Muscle of leg (tissue), 11 donors: ENCODE data around the gene FAM171A2. TPM values are rescaled to one million over a fixed set of nuclear protein-coding genes. Genes with fewer than 3 reads are reported as not detected.
A peak's percentile ranks its signal among the peaks of the same experiment; 100 is the strongest.
"Not testable (repeated sequence)": the region's sequence is repeated elsewhere in the genome, so short reads cannot be mapped to it uniquely, and the experiment has no call there.

Source experiments
- DNase-seq: peaks from one replicate; pipeline ENCODE4 v3.0.0; 2013
- H3K27ac ChIP-seq: one replicate; pipeline ENCODE4 v1.5.1; 2013; ENCODE audit warnings: mild to moderate bottlenecking, low read length, control low read depth
- H3K27me3 ChIP-seq: one replicate; pipeline ENCODE4 v1.6.1; 2013; ENCODE audit warnings: low read length; ENCODE audit not compliant: control insufficient read depth, insufficient read depth
- H3K36me3 ChIP-seq: one replicate; pipeline ENCODE4 v1.6.1; 2013; ENCODE audit warnings: low read length; ENCODE audit not compliant: control insufficient read depth, insufficient read depth
- H3K4me1 ChIP-seq: one replicate; pipeline ENCODE4 v1.6.1; 2013; ENCODE audit warnings: low read length; ENCODE audit not compliant: control insufficient read depth, insufficient read depth
- H3K4me3 ChIP-seq: one replicate; pipeline ENCODE4 v1.5.1; 2013; ENCODE audit warnings: low read length, control low read depth
- H3K9me3 ChIP-seq: replicated peaks from 2 replicates; pipeline ENCODE4 v1.6.1; 2013; ENCODE audit warnings: low read depth, low read length; ENCODE audit not compliant: control insufficient read depth
- WGBS: methylation state at CpG from one replicate; pipeline ENCODE4 v1.1.5; 2013; ENCODE audit warnings: missing lambda C conversion rate; ENCODE audit not compliant: insufficient coverage; 5-methylcytosine and 5-hydroxymethylcytosine counted together
- polyA plus RNA-seq, 8 donors: library from polyadenylated mRNA; unstranded; fragments of 120-200 nt; gene quantifications; one replicate each; pipeline versions ENCODE4 v1.2.1 to v1.2.3, GENCODE V29; 2013; ENCODE audit warnings: inconsistent platforms in 1 of 8, low replicate concordance in 1 of 8; ENCODE audit not compliant: insufficient read length in 8 of 8, insufficient read depth in 1 of 8
- total RNA-seq: library from RNA; stranded (reverse); fragments of 120-200 nt; gene quantifications from one replicate; pipeline ENCODE4 v1.2.4, GENCODE V29; 2013

The FAM171A2 gene
- total and polyA plus RNA-seq, 9 donors = 52.9 to 110 (median 80.0) TPM

DNA sequence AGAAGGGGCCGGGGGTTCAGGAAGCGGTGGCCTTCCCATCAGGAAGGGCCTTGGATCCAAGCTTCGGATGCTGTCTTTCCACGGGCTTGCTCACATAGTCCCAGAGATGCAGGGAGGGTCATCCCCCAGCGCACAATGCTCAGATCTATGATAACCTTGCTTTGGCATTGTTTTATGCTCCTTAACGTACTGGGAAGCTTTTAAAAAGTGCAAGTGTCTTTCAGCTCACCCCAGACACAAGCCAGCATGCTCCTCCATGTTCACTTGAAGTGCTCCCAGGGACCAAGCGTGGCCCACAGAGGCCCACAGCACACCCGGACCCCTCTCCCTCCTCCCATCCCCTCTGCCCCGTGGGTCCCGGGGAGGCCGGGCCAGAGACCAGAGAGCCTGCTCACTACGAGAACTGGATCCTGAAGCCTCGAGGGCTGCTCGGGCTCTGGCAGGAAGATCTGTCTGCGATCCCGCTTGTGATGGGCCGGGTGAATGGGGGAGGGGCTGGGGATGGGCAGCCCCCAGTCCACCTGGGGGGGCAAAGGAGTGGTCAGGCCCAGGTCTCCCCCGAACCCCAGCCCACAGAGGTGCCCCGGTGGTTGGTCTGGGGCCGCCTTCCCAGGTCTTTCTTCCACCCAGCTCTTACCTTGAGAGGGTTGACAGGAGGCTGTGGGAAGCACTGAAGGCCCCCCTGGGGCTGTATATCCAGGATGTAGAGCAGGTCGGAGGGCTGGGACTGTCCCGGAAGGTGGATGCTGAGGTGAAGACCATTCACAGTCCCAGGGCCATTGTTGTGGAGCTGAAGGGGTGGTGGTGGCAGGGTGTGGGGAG, 11.8 kb upstream of the FAM171A2 start:
- 9% methylated on average over 14 of the region's 22 CpGs for WGBS
- H3K4me1 ChIP-seq = peaks cover 15% of the 10 kb centered on the region
- H3K9me3 ChIP-seq = no peaks in the 10 kb centered on the region
- peaks cover 26% of the 10 kb centered on the region for H3K27me3 ChIP-seq
- no peak for DNase-seq
- H3K36me3 ChIP-seq = no peaks in the 10 kb centered on the region
- H3K27ac ChIP-seq = no peak overlapping the region
- H3K4me3 ChIP-seq = no peak overlapping the region

DNA sequence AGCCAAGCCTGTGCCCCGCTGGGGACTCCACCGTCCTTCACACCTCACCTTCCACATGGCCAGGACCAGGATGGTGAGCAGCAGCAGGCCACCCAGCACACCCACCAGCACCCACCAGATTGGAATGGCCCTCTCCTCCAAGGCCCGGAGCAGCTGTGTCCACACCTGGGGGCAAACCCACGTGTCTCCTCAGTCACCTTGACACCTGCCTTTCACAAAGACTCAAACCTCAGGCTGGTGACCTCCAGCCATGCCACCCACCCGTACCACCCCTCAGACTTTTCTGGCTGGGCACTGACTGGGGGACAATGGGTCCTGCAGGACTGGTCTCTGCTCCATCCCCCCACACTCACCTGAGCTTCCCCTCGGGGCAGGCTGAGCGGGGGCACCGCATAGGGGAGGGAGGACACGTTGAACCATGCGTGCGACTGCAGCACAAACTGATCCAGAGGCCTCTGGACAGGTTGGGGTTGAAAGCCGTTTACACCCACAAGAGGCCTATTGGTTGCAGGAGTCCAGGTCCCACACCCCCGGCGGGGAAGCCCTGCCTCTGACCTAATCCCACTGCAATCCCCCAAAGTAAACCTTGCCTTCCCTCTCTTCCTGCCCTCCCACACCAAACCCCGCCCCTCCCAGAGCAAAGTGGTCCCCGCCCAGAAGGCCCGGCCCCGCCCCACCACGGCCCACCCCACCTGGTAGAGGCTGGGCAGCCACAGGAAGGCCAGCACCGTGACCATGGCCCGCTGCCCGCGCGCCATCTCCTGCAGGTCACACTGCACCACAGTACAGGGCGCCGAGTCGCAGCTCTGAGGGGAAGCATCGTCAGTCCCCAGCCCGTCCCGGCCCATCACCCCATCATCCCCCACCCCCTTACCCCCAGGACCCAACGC, 10.9 kb upstream of the FAM171A2 start:
- Histone ChIP-seq H3K36me3 (no peaks in the 10 kb centered on the region), H3K4me1 (peaks cover 15% of the 10 kb centered on the region), H3K27me3 (peaks cover 26% of the 10 kb centered on the region), H3K9me3 (no peaks in the 10 kb centered on the region), H3K27ac (no peak overlapping the region), H3K4me3 (no peak overlapping the region)
- 22% methylated on average over 24 of the region's 31 CpGs for WGBS
- DNase-seq = no peak

DNA sequence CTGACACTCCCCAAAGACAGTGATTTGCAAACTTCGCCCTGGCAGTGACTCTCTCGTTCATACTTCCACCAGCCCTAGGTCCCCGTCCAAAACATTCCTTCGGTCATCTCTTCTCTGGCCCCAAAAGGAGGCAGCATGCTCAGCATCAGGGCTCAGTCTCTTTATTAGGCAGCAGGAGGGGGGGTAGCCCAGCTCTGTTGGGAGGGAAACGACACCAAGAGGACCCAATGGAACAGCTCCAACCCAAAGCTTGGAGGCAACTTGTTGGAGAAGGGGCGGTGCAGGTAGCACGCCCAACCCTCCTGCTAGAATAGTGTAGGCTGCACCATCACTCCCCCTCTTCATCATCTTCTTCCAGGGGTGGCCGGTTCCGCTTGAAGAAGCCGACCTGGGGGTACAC, 8.4 kb upstream of the FAM171A2 start:
- Histone ChIP-seq H3K4me1 (peaks cover 15% of the 10 kb centered on the region), H3K9me3 (no peaks in the 10 kb centered on the region), H3K27me3 (peaks cover 33% of the 10 kb centered on the region), H3K36me3 (no peaks in the 10 kb centered on the region), H3K27ac (no peak overlapping the region), H3K4me3 (no peak overlapping the region)
- no peak for DNase-seq
- 67% methylated on average over 7 of the region's 10 CpGs for WGBS

DNA sequence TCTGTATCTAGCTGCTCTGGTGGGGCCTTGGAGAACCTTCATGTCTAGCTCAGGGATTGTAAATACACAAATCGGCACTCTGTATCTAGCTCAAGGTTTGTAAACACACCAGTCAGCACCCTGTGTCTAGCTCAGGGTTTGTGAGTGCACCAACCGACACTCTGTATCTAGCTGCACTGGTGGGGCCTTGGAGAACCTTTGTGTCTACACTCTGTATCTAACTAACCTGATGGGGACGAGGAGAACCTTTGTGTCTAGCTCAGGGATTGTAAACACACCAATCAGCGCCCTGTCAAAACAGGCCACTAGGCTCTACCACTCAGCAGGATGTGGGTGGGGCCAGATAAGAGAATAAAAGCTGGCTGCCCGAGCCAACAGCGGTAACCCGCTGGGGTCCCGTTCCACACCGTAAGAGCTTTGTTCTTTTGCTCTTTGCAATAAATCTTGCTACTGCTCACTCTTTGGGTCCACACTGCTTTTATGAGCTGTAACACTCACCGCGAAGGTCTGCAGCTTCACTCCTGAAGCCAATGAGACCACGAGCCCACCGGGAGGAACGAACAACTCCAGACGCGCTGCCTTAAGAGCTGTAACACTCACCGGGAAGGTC, 5.9 kb upstream of the FAM171A2 start:
- not testable (repeated sequence) for H3K4me3 ChIP-seq, DNase-seq, H3K36me3 ChIP-seq, H3K9me3 ChIP-seq, H3K4me1 ChIP-seq, H3K27ac ChIP-seq
- peaks cover 40% of the 10 kb centered on the region for H3K27me3 ChIP-seq
- WGBS = 56% methylated on average over 3 of the region's 17 CpGs

DNA sequence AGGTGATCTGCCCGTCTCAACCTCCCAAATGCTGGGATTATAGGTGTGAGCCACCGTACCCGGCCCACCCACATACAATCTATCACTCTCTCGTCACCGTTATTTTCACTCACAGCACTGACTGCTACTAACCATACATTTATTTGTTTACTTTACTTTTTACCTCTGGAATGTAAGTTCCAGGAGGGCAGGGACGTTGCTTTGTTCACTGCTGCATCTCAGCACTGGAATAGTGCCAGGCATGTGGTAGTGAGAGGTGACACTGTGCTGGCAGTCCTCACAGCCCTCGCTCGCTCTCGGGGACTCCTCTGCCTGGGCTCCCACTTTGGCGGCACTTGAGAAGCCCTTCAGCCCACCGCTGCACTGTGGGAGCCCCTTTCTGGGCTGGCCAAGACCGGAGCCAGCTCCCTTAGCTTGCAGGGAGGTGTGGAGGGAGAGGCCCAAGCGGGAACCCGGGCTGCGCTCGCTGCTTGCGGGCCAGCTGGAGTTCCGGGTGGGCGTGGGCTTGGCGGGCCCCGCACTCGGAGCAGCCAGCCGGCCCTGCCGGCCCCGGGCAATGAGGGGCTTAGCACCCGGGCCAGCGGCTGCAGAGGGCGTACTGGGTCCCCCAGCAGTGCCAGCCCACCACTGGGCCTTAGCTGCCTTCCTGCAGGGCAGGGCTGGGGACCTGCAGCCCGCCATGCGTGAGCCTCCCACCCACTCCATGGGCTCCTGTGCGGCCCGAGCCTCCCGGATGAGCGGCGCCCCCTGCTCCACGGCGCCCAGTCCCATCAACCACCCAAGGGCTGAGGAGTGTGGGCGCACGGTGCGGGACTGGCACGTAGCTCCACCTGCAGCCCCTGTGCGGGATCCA, 5.0 kb upstream of the FAM171A2 start:
- H3K4me1 ChIP-seq, DNase-seq, H3K36me3 ChIP-seq, H3K27ac ChIP-seq, H3K9me3 ChIP-seq, H3K4me3 ChIP-seq: not testable (repeated sequence)
- peaks cover 38% of the 10 kb centered on the region for H3K27me3 ChIP-seq
- WGBS = 93% methylated on average over 28 of the region's 42 CpGs

DNA sequence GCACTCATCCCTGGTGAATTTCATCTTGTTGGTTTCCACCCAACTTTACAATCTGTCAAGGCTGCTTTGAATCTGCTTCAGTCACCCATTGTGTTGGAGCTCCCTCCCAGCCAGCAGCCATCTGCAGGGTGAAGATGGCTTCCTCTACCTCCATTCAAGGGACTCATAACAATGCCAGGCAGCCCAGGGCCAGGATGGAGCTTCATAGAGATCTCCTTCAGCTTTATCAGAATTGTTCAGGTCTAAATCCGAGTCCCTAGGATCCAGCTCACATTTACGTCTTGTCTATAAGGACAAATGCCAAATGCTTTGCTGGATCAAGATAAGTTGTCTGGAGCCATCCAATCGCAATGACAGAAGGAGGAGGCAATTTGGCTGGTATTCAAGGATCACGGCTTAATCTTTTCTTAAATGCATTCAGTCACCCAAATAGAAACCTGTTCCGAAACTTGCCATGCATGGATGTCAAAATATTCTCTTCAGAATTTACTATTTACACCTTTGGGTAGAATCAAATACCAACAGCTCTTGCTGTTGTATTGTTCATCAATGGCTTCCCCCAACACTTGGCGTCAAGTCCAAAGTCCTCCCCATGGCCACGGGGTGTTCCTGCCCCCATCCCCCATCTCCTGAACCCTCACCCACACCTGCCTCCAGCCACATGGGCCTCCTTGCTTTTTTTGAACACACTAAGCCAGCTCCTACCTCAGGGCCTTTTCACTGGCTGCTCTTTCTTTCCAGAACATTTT, 3.8 kb upstream of the FAM171A2 start:
- no peaks in the 10 kb centered on the region for H3K36me3 ChIP-seq
- H3K27me3 ChIP-seq = peaks cover 38% of the 10 kb centered on the region
- no peak overlapping the region for H3K27ac ChIP-seq
- H3K4me3 ChIP-seq = no peak overlapping the region
- no peak for DNase-seq
- no peaks in the 10 kb centered on the region for H3K9me3 ChIP-seq
- peaks cover 9% of the 10 kb centered on the region for H3K4me1 ChIP-seq
- WGBS = 70% methylated on average over 5 of the region's 7 CpGs

DNA sequence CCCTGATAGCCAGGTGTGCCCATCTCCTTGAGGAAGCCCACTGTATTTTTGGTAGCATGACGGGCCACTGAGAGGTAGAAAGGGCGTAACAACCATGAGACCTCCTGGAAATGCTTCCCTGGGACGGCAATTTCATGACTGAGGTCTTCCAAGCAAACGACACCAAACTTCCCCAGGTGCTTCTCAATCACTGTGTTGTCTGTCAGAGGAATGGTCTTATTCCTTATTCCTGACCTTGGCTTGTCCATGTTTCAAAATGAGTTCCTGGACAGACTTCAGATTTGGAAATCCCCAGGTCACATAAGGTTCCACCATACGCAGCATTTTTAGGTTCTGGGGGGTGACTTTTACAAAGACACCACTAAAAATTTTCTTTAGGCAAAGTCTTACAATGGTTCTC, 1.4 kb upstream of the FAM171A2 start:
- not testable (repeated sequence) for H3K27ac ChIP-seq, H3K9me3 ChIP-seq, DNase-seq, H3K36me3 ChIP-seq, H3K4me3 ChIP-seq
- Histone ChIP-seq H3K27me3 (peaks cover 25% of the 10 kb centered on the region), H3K4me1 (peaks cover 33% of the 10 kb centered on the region)
- 78% methylated on average over 2 of the region's 5 CpGs for WGBS

DNA sequence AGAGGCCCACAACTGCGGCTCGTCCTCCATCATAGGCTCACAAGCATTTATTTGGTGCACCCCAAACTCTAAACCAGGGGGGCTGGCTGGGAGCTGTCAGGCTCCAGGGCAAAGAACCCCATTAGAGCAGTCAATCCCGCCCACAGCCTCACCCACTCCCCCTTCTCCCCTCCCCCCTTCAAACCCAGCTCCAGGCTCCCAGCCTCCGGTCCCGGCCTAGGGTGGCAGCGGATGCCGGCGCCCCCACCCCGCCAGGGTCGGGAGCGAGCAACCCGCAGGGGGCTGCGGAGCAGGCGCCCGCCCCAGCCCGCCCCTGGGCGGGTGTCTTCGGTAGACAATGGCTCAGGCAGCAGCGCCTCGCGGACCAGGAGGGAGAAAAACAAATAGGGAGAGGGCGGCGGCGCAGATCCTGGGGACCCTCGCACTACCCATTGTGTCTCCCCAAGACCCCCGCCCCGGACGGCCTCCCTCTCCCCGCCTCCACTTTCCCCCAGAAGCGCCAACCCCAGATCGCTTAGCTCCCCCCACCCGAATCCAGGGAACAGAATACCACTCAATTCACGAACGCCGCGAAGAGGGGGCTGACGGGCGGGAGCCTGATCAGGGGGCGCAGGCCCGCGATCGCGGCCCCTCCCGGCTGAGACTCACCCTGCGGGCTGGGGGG, 572 bp downstream of the FAM171A2 start:
- DNase-seq = peak; percentile 53
- peak overlapping the region; percentile 89 for H3K27ac ChIP-seq
- no peaks in the 10 kb centered on the region for H3K9me3 ChIP-seq
- peaks cover 47% of the 10 kb centered on the region for H3K4me1 ChIP-seq
- peaks cover 21% of the 10 kb centered on the region for H3K27me3 ChIP-seq
- under 1% methylated on average over 32 of the region's 45 CpGs for WGBS
- H3K36me3 ChIP-seq = peaks cover 4% of the 10 kb centered on the region
- H3K4me3 ChIP-seq = peak overlapping the region; percentile 82
